ENCODE measurements around the gene ADCY3.

The ADCY3 gene

GRCh38 chr2:24787532-24787931 is 132.5 kb downstream of the ADCY3 start:
- Histone ChIP-seq H3K36me3 (ENCODE audit: control insufficient read depth, insufficient read depth, low read length) (peaks cover 6% of the 10 kb centered on the region; the same call in 1 of the 2 replicates), H3K4me1 (ENCODE audit: control insufficient read depth, insufficient read depth, low read length) (peaks cover 20% of the 10 kb centered on the region), H3K27ac (ENCODE audit: low read depth, low read length) (no peak overlapping the region), H3K27me3 (ENCODE audit: control insufficient read depth, insufficient read depth, low read length) (no peaks in the 10 kb centered on the region), H3K9ac (ENCODE audit: low read length) (no peak overlapping the region), H3K9me3 (ENCODE audit: control insufficient read depth, insufficient read depth, low read depth, low read length) (no peaks in the 10 kb centered on the region), H3K4me3 (ENCODE audit: low read depth, low read length) (no peak overlapping the region)

GRCh38 chr2:24785671-24786321 is 134.2 kb downstream of the ADCY3 start:
- no peak overlapping the region for H3K27ac ChIP-seq (ENCODE audit: low read depth, low read length)
- no peak overlapping the region for H3K9ac ChIP-seq (ENCODE audit: low read length)
- no peak overlapping the region for H3K4me3 ChIP-seq (ENCODE audit: low read depth, low read length)
- no peaks in the 10 kb centered on the region for H3K27me3 ChIP-seq (ENCODE audit: control insufficient read depth, insufficient read depth, low read length)
- peaks cover 6% of the 10 kb centered on the region; the same call in 1 of the 2 replicates for H3K36me3 ChIP-seq (ENCODE audit: control insufficient read depth, insufficient read depth, low read length)
- H3K9me3 ChIP-seq (ENCODE audit: control insufficient read depth, insufficient read depth, low read depth, low read length) = no peaks in the 10 kb centered on the region
- peaks cover 7% of the 10 kb centered on the region for H3K4me1 ChIP-seq (ENCODE audit: control insufficient read depth, insufficient read depth, low read length)

GRCh38 chr2:24783641-24784040 is 136.4 kb downstream of the ADCY3 start:
- H3K27me3 ChIP-seq (ENCODE audit: control insufficient read depth, insufficient read depth, low read length) = no peaks in the 10 kb centered on the region
- no peak overlapping the region for H3K27ac ChIP-seq (ENCODE audit: low read depth, low read length)
- H3K9me3 ChIP-seq (ENCODE audit: control insufficient read depth, insufficient read depth, low read depth, low read length) = no peaks in the 10 kb centered on the region
- H3K9ac ChIP-seq (ENCODE audit: low read length) = no peak overlapping the region
- H3K36me3 ChIP-seq (ENCODE audit: control insufficient read depth, insufficient read depth, low read length) = no peaks in the 10 kb centered on the region
- H3K4me1 ChIP-seq (ENCODE audit: control insufficient read depth, insufficient read depth, low read length) = peaks cover 4% of the 10 kb centered on the region; the same call in 1 of the 2 replicates
- no peak overlapping the region for H3K4me3 ChIP-seq (ENCODE audit: low read depth, low read length)

GRCh38 chr2:24779116-24779515 is 140.9 kb downstream of the ADCY3 start:
- no peaks in the 10 kb centered on the region for H3K36me3 ChIP-seq (ENCODE audit: control insufficient read depth, insufficient read depth, low read length)
- no peaks in the 10 kb centered on the region for H3K9me3 ChIP-seq (ENCODE audit: control insufficient read depth, insufficient read depth, low read depth, low read length)
- H3K27ac ChIP-seq (ENCODE audit: low read depth, low read length) = no peak overlapping the region; the same call in 1 of the 2 replicates
- H3K4me1 ChIP-seq (ENCODE audit: control insufficient read depth, insufficient read depth, low read length) = peaks cover 16% of the 10 kb centered on the region
- no peaks in the 10 kb centered on the region for H3K27me3 ChIP-seq (ENCODE audit: control insufficient read depth, insufficient read depth, low read length)
- no peak overlapping the region for H3K9ac ChIP-seq (ENCODE audit: low read length)
- H3K4me3 ChIP-seq (ENCODE audit: low read depth, low read length) = no peak overlapping the region

- H3K9me3 ChIP-seq (ENCODE audit: control insufficient read depth, insufficient read depth, low read depth, low read length) = no peaks in the 10 kb centered on the region
- no peaks in the 10 kb centered on the region for H3K27me3 ChIP-seq (ENCODE audit: control insufficient read depth, insufficient read depth, low read length)
- H3K27ac ChIP-seq (ENCODE audit: low read depth, low read length) = no peak overlapping the region
- no peak overlapping the region for H3K4me3 ChIP-seq (ENCODE audit: low read depth, low read length)
- no peak overlapping the region for H3K9ac ChIP-seq (ENCODE audit: low read length)
- peaks cover 19% of the 10 kb centered on the region for H3K4me1 ChIP-seq (ENCODE audit: control insufficient read depth, insufficient read depth, low read length)
- H3K36me3 ChIP-seq (ENCODE audit: control insufficient read depth, insufficient read depth, low read length) = no peaks in the 10 kb centered on the region; the same call in 1 of the 2 replicates
Observed at GRCh38 chr2:24774373-24774772, 145.7 kb downstream of the ADCY3 start.

GRCh38 chr2:24771764-24772586 is 148.1 kb downstream of the ADCY3 start:
- Histone ChIP-seq H3K27me3 (ENCODE audit: control insufficient read depth, insufficient read depth, low read length) (no peaks in the 10 kb centered on the region), H3K9ac (ENCODE audit: low read length) (no peak overlapping the region), H3K4me1 (ENCODE audit: control insufficient read depth, insufficient read depth, low read length) (peaks cover 7% of the 10 kb centered on the region), H3K4me3 (ENCODE audit: low read depth, low read length) (no peak overlapping the region), H3K27ac (ENCODE audit: low read depth, low read length) (no peak overlapping the region; the same call in 1 of the 2 replicates), H3K9me3 (ENCODE audit: control insufficient read depth, insufficient read depth, low read depth, low read length) (no peaks in the 10 kb centered on the region), H3K36me3 (ENCODE audit: control insufficient read depth, insufficient read depth, low read length) (no peaks in the 10 kb centered on the region; the same call in 1 of the 2 replicates)

- Histone ChIP-seq H3K9me3 (ENCODE audit: control insufficient read depth, insufficient read depth, low read depth, low read length) (no peaks in the 10 kb centered on the region), H3K4me3 (ENCODE audit: low read depth, low read length) (no peak overlapping the region), H3K36me3 (ENCODE audit: control insufficient read depth, insufficient read depth, low read length) (no peaks in the 10 kb centered on the region; the same call in 1 of the 2 replicates), H3K9ac (ENCODE audit: low read length) (no peak overlapping the region), H3K27ac (ENCODE audit: low read depth, low read length) (no peak overlapping the region), H3K27me3 (ENCODE audit: control insufficient read depth, insufficient read depth, low read length) (no peaks in the 10 kb centered on the region), H3K4me1 (ENCODE audit: control insufficient read depth, insufficient read depth, low read length) (peaks cover 2% of the 10 kb centered on the region; the same call in 1 of the 2 replicates)
Observed at GRCh38 chr2:24771061-24771460, 149.0 kb downstream of the ADCY3 start.
